Upper lobe of right lung (tissue), 1 donor: ENCODE measurements around the gene KIF1A. TPM values are rescaled to one million over a fixed set of nuclear protein-coding genes. Genes with fewer than 3 reads are reported as not detected.
"Not testable (repeated sequence)": the region's sequence is repeated elsewhere in the genome, so short reads cannot be mapped to it uniquely, and the experiment has no call there.

Experiments used
- ATAC-seq: fragments of 200-7000 bp; cut with Tn5 transposase; one replicate; pipeline ENCODE4 v1.9.1; 2020; ENCODE audit warnings: mild to moderate bottlenecking, moderate library complexity
- DNase-seq: peaks from one replicate; pipeline ENCODE4 v3.0.0-alpha.2; 2020
- H3K27ac ChIP-seq: fragments of 200-600 bp; one replicate; pipeline ENCODE4 v1.8.0; 2022
- H3K27me3 ChIP-seq: fragments of 200-600 bp; one replicate; pipeline ENCODE4 v1.8.0; 2022; ENCODE audit warnings: mild to moderate bottlenecking
- H3K36me3 ChIP-seq: fragments of 200-600 bp; one replicate; pipeline ENCODE4 v1.8.0; 2022
- H3K4me1 ChIP-seq: fragments of 200-600 bp; one replicate; pipeline ENCODE4 v1.8.0; 2022
- H3K4me3 ChIP-seq: fragments of 200-600 bp; one replicate; pipeline ENCODE4 v1.8.0; 2022; ENCODE audit warnings: mild to moderate bottlenecking
- H3K9me3 ChIP-seq: fragments of 200-600 bp; one replicate; pipeline ENCODE4 v1.8.0; 2022
- intact Hi-C: fragments of 100-400 bp; cut with DNase I; formaldehyde crosslinking; loops from one replicate; pipeline ENCODE4 v1.11.0; 2022
- total RNA-seq: library from RNA; stranded (reverse); fragmentation: NEBNext Ultra II Directional; extraction: Animal tissue kit (Norgen Biotek cat#: 25700); gene quantifications from one replicate; pipeline ENCODE4 v1.2.1, GENCODE V29; 2021
- TF ChIP-seq, protein P1 (sequence below): fragments of 200-600 bp; IDR thresholded peaks from one replicate; pipeline ENCODE4 v1.8.0; 2022; ENCODE audit warnings: antibody characterized with exemption
- donor health status: DM: no; HTN: yes; CAD: no; lungs with severe emphysema.

Gene KIF1A
- total RNA-seq, 1 donor from 2014 or later, result 0.81 TPM

DNA sequence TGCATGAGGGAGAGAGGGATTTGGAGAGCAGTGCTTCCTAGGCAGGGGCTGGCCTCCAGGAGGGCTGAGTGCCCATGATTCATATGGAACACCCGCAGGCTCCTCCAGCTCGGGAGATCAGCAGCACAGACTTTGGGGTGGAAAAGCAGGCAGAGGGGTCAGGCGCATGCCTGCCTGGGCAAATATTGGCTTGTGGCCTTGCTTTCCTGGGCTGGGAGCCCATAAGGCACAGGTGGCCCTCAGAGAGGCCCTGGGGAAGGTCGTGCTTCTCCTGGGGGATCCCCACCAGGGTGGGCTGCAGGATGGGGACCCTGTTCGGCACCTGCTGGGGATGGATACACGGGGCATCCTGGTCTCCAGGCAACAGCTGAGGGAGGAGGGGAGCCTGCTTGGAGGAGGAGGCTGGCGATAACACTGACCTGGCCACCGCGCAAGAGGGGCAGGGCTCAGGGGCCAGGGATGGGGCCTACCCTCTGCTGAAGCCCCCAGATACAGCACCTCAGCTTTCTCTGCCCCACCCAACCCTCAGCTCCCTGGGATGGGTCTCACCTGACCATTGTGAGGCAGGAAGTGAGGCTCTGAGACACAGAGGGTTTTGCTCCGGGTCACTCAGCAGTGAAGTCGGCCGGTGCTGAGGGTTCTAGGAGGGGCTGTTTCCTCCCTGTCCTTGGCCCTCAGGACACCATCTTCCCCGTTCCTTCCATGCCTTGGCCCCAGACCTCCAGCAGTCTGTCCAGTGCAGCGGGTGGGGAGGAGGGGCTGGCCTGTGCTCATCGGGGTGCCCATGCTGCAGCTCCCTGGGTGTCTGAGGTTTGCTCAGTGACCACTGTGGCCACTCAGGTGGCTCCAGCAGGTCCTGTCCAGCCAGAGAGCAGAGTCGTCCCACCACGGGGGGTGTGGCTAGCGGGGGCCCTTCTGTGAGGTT, 116.3 kb downstream of the KIF1A start:
- Histone ChIP-seq H3K27ac (no peak overlapping the region), H3K36me3 (no peaks in the 10 kb centered on the region), H3K27me3 (peaks cover 4% of the 10 kb centered on the region), H3K4me3 (no peak overlapping the region), H3K4me1 (no peaks in the 10 kb centered on the region), H3K9me3 (no peaks in the 10 kb centered on the region)
- ATAC-seq (no peak), DNase-seq (no peak)
- intact Hi-C loops, result no loop called here
- TF ChIP-seq, protein P1, sequence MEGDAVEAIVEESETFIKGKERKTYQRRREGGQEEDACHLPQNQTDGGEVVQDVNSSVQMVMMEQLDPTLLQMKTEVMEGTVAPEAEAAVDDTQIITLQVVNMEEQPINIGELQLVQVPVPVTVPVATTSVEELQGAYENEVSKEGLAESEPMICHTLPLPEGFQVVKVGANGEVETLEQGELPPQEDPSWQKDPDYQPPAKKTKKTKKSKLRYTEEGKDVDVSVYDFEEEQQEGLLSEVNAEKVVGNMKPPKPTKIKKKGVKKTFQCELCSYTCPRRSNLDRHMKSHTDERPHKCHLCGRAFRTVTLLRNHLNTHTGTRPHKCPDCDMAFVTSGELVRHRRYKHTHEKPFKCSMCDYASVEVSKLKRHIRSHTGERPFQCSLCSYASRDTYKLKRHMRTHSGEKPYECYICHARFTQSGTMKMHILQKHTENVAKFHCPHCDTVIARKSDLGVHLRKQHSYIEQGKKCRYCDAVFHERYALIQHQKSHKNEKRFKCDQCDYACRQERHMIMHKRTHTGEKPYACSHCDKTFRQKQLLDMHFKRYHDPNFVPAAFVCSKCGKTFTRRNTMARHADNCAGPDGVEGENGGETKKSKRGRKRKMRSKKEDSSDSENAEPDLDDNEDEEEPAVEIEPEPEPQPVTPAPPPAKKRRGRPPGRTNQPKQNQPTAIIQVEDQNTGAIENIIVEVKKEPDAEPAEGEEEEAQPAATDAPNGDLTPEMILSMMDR, result no peak

DNA sequence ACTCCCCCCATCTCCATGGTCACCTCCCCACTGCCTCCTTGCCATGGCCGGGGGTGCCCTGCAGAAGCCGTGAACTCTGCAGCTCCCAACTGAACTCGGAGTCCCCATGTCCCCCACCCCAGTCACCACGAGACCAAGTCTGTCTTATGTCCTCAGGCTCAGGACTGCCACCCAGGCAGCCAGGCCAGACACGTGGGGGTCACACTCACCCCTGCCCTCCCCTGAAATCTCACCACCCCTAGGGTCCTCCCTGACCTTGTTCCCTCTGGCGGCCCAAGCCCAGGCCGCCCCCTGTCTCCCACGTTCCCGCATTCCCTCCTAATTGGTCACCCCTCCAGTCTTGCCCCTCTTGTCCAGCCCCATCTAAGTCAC, 117.4 kb downstream of the KIF1A start:
- intact Hi-C loops, result no loop called here
- no peaks in the 10 kb centered on the region for H3K36me3 ChIP-seq
- no peaks in the 10 kb centered on the region for H3K4me1 ChIP-seq
- TF ChIP-seq, protein P1, result no peak
- no peak for DNase-seq
- H3K27ac ChIP-seq, result no peak overlapping the region
- no peak for ATAC-seq
- no peaks in the 10 kb centered on the region for H3K9me3 ChIP-seq
- peaks cover 4% of the 10 kb centered on the region for H3K27me3 ChIP-seq
- no peak overlapping the region for H3K4me3 ChIP-seq

DNA sequence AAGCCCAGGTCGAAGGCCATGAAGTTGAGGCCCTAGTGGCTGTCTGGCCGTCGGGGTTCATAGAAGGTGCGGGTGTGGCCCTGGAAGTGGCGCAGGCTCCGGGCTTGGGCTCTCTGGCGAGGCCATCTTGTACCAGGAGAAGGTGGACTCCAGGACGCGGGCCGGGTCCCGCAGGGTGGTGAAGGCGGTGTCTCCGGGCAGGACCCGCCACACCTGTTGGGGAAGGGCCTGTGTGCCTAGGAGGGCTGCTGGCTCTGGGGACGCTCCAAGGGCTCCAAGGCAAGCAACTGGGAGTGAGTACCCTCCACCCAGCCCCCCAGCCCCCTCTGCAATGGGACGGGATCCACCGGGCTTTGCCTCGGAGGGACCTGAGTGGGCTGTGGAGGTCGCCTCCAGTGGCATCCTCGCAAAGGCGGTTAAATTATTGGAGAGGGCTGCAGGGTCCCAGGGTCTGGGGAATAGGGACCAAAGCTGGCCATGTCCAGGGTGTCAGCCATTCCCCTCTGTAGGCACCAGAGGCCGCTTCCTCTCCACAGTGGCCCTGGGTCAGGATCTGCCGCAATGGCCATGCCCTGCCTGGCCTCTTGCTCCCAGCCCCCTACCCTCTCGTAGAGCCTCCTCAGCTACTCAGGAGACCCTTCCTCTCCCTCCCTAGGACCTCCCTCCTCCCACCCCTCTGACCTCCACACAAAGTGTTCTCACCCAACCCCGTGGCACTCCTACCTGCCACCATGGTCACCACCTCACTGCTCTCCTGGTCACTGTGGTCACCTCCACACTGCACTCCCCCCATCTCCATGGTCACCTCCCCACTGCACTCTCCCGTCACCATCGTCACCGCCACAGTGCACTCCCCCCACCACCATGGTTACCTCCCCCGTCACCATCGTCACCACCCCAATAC, 118.0 kb downstream of the KIF1A start:
- intact Hi-C loops, result no loop called here
- ATAC-seq (no peak), DNase-seq (no peak)
- H3K27me3 ChIP-seq, result peaks cover 4% of the 10 kb centered on the region
- no peak overlapping the region for H3K4me3 ChIP-seq
- H3K4me1 ChIP-seq, result no peaks in the 10 kb centered on the region
- H3K27ac ChIP-seq, result no peak overlapping the region
- no peaks in the 10 kb centered on the region for H3K9me3 ChIP-seq
- no peaks in the 10 kb centered on the region for H3K36me3 ChIP-seq
- TF ChIP-seq, protein P1, result no peak

DNA sequence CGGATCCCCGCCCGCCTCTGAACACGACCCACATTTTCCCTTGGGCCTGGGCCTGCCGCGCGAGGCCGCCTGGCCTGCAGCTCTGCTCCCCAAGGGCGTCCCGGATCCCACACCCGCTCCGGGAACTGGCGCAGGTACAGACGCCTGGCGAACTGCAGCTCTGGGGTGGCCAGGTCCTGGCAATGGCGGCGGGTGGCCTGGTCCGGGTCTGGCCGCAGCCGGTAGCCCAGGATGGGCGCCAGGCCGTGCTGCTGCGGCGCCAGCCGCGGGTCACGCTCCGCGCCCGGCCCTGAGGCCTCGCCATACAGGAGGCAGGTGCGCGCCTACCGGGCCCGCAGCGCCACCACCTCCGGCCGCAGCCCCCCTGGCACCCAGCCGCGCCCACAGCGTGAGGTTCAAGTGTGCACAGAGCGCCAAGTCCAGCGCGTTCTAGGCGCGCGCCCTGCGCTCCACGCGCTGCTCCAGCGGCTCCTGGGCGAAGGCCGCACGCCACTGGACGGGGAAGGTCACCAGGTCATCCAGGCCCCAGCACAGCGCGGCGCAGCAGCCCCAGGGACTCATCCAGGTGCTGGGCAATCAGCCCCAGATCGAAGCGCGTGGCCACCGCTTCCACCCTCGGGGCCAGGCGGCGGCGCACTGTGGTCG, 118.8 kb downstream of the KIF1A start:
- DNase-seq (no peak), ATAC-seq (no peak)
- Histone ChIP-seq H3K27me3 (peaks cover 4% of the 10 kb centered on the region), H3K36me3 (no peaks in the 10 kb centered on the region), H3K4me1 (no peaks in the 10 kb centered on the region), H3K27ac (no peak overlapping the region), H3K4me3 (no peak overlapping the region), H3K9me3 (no peaks in the 10 kb centered on the region)
- TF ChIP-seq, protein P1, result no peak
- intact Hi-C loops, result no loop called here

DNA sequence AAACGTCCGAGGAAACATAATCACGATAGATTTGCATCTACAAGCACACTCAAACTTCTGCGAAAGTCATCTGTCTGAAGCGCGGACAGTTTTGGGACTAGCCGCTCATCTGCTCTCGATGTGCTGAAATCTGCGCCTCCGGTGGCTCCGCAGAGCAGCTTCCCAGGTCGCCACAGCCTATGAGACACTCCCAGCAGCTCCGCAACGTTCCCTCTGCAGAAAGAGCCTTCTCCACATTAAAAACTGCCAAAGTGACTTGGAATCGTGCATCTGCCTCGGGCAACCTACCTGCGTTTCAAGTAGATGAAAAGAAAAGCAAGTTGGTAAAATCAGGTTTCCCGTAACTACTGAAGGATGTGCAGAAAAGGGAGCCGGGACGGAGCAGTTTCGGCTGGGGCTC, 119.4 kb downstream of the KIF1A start:
- H3K36me3 ChIP-seq, ATAC-seq, DNase-seq, H3K9me3 ChIP-seq, H3K27ac ChIP-seq, intact Hi-C loops, H3K4me1 ChIP-seq, H3K27me3 ChIP-seq, H3K4me3 ChIP-seq: not testable (repeated sequence)

DNA sequence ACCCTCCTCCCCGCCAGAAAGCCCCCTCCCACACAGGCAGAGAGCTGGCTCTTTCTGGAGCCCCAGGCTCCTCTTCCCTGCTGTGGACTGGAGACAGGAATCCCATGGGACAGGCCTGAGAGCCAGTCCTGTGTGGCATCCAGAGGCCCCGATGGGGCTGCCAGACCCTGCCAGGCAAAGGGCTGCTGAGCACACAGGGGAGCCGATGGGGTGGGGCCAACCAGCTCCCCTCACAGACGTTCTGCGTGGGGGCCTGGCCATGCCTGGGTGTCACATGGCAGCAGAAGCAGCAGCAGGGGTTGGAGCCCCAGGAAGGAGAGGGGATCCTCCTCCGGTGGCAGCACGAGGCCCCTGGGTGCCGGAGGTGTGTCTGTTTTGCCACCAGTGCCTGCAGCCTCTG, 120.2 kb downstream of the KIF1A start:
- ATAC-seq, intact Hi-C loops: not testable (repeated sequence)

DNA sequence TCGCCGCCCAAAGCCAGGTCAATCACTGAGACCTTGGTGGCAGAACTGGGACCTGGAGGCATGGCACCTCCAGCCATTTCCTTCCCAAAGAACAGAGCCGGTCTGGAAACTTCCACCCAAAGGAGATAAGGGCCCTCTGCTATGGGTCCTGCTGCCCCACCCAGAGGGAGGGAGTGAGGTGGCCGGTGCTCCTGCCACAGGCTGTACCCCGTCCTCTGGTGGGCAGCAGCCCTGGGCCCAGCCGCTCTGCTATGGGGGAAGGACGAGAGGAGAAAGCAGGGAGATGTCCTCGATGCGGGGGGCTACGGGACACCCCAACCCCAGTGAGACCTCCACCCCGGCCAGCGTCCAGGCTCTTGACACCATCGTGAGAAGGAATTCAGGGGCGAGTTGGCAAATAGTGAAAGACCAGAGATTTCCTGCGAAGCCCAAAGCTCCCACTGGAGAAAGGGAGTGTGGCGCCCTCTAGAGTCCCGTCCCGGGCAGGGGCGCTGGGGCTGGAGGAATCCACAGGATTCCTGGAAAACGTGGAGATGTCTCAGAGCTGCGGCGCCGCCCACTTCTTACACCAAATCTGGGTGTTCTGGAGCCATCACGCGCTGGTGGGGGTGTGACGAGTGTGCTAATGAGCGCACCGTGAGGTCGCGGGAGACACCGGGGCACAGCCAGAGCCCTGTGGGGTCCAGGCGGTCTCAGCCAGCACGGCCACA, 121.0 kb downstream of the KIF1A start:
- H3K4me1 ChIP-seq, intact Hi-C loops, H3K27ac ChIP-seq, DNase-seq, H3K9me3 ChIP-seq, H3K36me3 ChIP-seq, H3K4me3 ChIP-seq, H3K27me3 ChIP-seq: not testable (repeated sequence)
- ATAC-seq, result peak; percentile 50

More for the DNA sequence above, 120.2 kb downstream of the KIF1A start:
- not testable (repeated sequence) for H3K9me3 ChIP-seq, H3K27me3 ChIP-seq, DNase-seq, H3K27ac ChIP-seq, H3K4me1 ChIP-seq, H3K36me3 ChIP-seq, H3K4me3 ChIP-seq

DNA sequence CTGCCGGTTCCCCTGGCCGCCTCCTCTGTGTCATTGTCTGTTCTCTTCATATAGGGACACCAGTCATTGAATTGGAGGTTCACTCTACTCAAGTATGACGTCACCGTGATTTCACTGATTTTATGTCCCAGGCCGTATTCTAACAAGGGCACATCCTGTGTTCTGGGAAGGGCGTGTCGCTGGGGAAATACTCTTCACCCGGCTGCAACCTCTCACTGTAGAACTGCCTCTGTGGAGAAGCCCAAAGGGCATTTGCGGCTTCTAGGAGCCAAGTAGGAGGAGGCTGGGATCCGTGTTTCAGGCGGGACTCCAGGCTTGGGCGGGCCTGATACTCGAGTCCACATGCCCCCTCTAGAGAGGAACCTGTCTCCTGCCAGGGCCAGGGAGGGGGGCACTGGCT, 123.5 kb downstream of the KIF1A start:
- DNase-seq, H3K9me3 ChIP-seq, intact Hi-C loops, H3K27ac ChIP-seq, H3K4me3 ChIP-seq, H3K36me3 ChIP-seq, H3K4me1 ChIP-seq, ATAC-seq, H3K27me3 ChIP-seq: not testable (repeated sequence)

DNA sequence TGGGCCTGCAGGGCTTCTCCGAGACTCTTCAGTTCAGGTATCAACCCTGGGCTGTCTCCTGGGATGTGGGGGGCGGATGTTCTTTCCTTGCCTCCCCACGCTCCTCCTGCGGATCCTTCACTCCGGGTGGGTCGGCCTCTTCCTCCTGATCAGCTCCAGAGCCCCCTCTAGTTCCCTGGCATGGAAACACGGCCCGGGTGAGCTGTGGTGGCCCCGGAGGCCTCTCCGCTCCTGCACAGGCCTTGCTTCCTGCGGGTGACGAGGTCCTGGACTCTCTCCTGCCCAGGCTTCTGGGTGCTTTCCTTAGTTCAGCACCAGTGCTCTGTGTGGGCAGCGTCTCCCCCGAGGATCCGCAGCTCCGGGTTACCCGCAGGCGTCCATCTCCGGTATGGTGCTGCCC, 124.4 kb downstream of the KIF1A start:
- ATAC-seq, H3K27me3 ChIP-seq, H3K9me3 ChIP-seq, H3K4me1 ChIP-seq, H3K4me3 ChIP-seq, H3K27ac ChIP-seq, intact Hi-C loops, DNase-seq, H3K36me3 ChIP-seq: not testable (repeated sequence)
